COLO668 (cell line): Measurements from ENCODE around the gene VPS52.
"Not testable (repeated sequence)": the region's sequence is repeated elsewhere in the genome, so short reads cannot be mapped to it uniquely, and the experiment has no call there.

Experiments
- DNase-seq: peaks from one replicate; lab custom pipeline; 2025; ENCODE audit not compliant: unreplicated experiment; lab: John Stamatoyannopoulos, UW

Gene VPS52

GRCh38 chr6:33285214-33285613 lies 13.5 kb upstream of the VPS52 start:
- DNase-seq, result not testable (repeated sequence)

- DNase-seq, result no peak
Measured at GRCh38 chr6:33280539-33280938, 8.9 kb upstream of the VPS52 start.

- DNase-seq, result peak; percentile 62
Measured at GRCh38 chr6:33279971-33280511, 8.4 kb upstream of the VPS52 start.

GRCh38 chr6:33279257-33279695 lies 7.6 kb upstream of the VPS52 start:
- DNase-seq, result no peak

- DNase-seq, result no peak
Measured at GRCh38 chr6:33278810-33279209, 7.1 kb upstream of the VPS52 start.

- no peak for DNase-seq
Measured at GRCh38 chr6:33278392-33278741, 6.7 kb upstream of the VPS52 start.

- DNase-seq, result no peak
Measured at GRCh38 chr6:33277663-33278391, 6.2 kb upstream of the VPS52 start.

GRCh38 chr6:33276864-33277662 lies 5.4 kb upstream of the VPS52 start, which contains the start of gene B3GALT4:
Gene B3GALT4, plus strand, starts transcription at chr6:33277123. Its CDS starts 297 bp downstream, at chr6:33277420.
- peak; percentile 87 for DNase-seq

GRCh38 chr6:33276581-33276863 lies 4.8 kb upstream of the VPS52 start:
- no peak for DNase-seq

- not testable (repeated sequence) for DNase-seq
Measured at GRCh38 chr6:33275795-33276580, 4.3 kb upstream of the VPS52 start.

GRCh38 chr6:33273924-33274902 lies 2.5 kb upstream of the VPS52 start:
- no peak for DNase-seq

GRCh38 chr6:33273129-33273923 lies 1.6 kb upstream of the VPS52 start:
- no peak for DNase-seq

GRCh38 chr6:33272275-33273128 lies 826 bp upstream of the VPS52 start:
- DNase-seq, result no peak

GRCh38 chr6:33271117-33271467 lies 584 bp downstream of the VPS52 start:
- peak; percentile 25 for DNase-seq

- no peak for DNase-seq
Measured at GRCh38 chr6:33264015-33264414, 7.7 kb downstream of the VPS52 start.

- DNase-seq, result not testable (repeated sequence)
Measured at GRCh38 chr6:33262490-33262889, 9.2 kb downstream of the VPS52 start.

GRCh38 chr6:33259032-33259431 lies 12.6 kb downstream of the VPS52 start:
- no peak for DNase-seq

- no peak for DNase-seq
Measured at GRCh38 chr6:33254591-33254990, 17.1 kb downstream of the VPS52 start.

GRCh38 chr6:33252759-33253158 lies 18.9 kb downstream of the VPS52 start:
- DNase-seq, result no peak
